NT2/D1 (cell line): ENCODE results near the gene MAPK6.

Experiments
- DNase-seq: peaks from one replicate; pipeline ENCODE4 v3.0.0-alpha.2; 2011; ENCODE audit warnings: low read depth, low spot score
- H3K27me3 ChIP-seq: 2 replicates; pipeline ENCODE4 v1.6.0; 2011; ENCODE audit warnings: mild to moderate bottlenecking; ENCODE audit not compliant: insufficient read length, insufficient read depth
- H3K36me3 ChIP-seq: 2 replicates; pipeline ENCODE4 v1.6.1; 2011; ENCODE audit warnings: mild to moderate bottlenecking, low read length, mixed read lengths; ENCODE audit not compliant: insufficient read depth, insufficient read length
- H3K4me1 ChIP-seq: 2 replicates; pipeline ENCODE4 v1.5.1; 2011; ENCODE audit not compliant: insufficient read depth, insufficient read length
- H3K4me3 ChIP-seq: 2 replicates; pipeline ENCODE4 v1.5.1; 2011; ENCODE audit warnings: low read depth; ENCODE audit not compliant: insufficient read length
- H3K9ac ChIP-seq: 2 replicates; pipeline ENCODE4 v1.6.0; 2011; ENCODE audit warnings: low read depth; ENCODE audit not compliant: insufficient read length
- H3K9me3 ChIP-seq: 2 replicates; pipeline ENCODE4 v1.5.1; 2011; ENCODE audit warnings: mild to moderate bottlenecking, low read length; ENCODE audit not compliant: insufficient read depth
- SUZ12 ChIP-seq: IDR thresholded peaks from 2 replicates; pipeline ENCODE4 v1.6.1; 2011; ENCODE audit not compliant: insufficient read length, insufficient read depth; ENCODE audit errors: extremely low read depth
- YY1 ChIP-seq: IDR thresholded peaks from 2 replicates; pipeline ENCODE4 v1.6.1; 2011; ENCODE audit not compliant: insufficient read length, insufficient read depth
- ZNF274 ChIP-seq: IDR thresholded peaks from 2 replicates; pipeline ENCODE4 v1.6.1; 2011; ENCODE audit warnings: mild to moderate bottlenecking, low read depth, low read length

Gene MAPK6

GRCh38 chr15:52071570-52071969 lies 52.6 kb downstream of the MAPK6 start:
- TF ChIP-seq SUZ12 (no peak), ZNF274 (no peak), YY1 (no peak)
- H3K36me3 ChIP-seq: no peaks in the 10 kb centered on the region
- DNase-seq: no peak
- no peaks in the 10 kb centered on the region for H3K9me3 ChIP-seq
- H3K4me3 ChIP-seq: no peak overlapping the region
- H3K9ac ChIP-seq: no peak overlapping the region
- H3K4me1 ChIP-seq: peaks cover 2% of the 10 kb centered on the region
- no peaks in the 10 kb centered on the region for H3K27me3 ChIP-seq

GRCh38 chr15:52076889-52077781 lies 58.1 kb downstream of the MAPK6 start:
- DNase-seq: no peak
- Histone ChIP-seq H3K27me3 (no peaks in the 10 kb centered on the region), H3K9me3 (no peaks in the 10 kb centered on the region), H3K36me3 (no peaks in the 10 kb centered on the region), H3K4me3 (no peak overlapping the region), H3K4me1 (no peaks in the 10 kb centered on the region), H3K9ac (no peak overlapping the region)
- TF ChIP-seq ZNF274 (no peak), SUZ12 (no peak), YY1 (no peak)

GRCh38 chr15:52078197-52078875 lies 59.3 kb downstream of the MAPK6 start:
- Histone ChIP-seq H3K27me3 (no peaks in the 10 kb centered on the region), H3K4me1 (no peaks in the 10 kb centered on the region), H3K36me3 (no peaks in the 10 kb centered on the region), H3K9me3 (no peaks in the 10 kb centered on the region), H3K9ac (no peak overlapping the region), H3K4me3 (no peak overlapping the region)
- no peak for DNase-seq
- TF ChIP-seq YY1 (no peak), SUZ12 (no peak), ZNF274 (no peak)

- Histone ChIP-seq H3K27me3 (no peaks in the 10 kb centered on the region), H3K9me3 (no peaks in the 10 kb centered on the region), H3K36me3 (no peaks in the 10 kb centered on the region), H3K4me3 (no peak overlapping the region), H3K4me1 (no peaks in the 10 kb centered on the region), H3K9ac (no peak overlapping the region)
- peak; percentile 57 for DNase-seq
- TF ChIP-seq SUZ12 (no peak), YY1 (no peak), ZNF274 (no peak)
These were observed 60.1 kb downstream of the MAPK6 start for GRCh38 chr15:52078876-52079700.

GRCh38 chr15:52080031-52080430 lies 61.0 kb downstream of the MAPK6 start:
- Histone ChIP-seq H3K4me3 (no peak overlapping the region), H3K4me1 (no peaks in the 10 kb centered on the region), H3K36me3 (no peaks in the 10 kb centered on the region), H3K9me3 (no peaks in the 10 kb centered on the region), H3K9ac (no peak overlapping the region), H3K27me3 (no peaks in the 10 kb centered on the region)
- no peak for DNase-seq
- TF ChIP-seq SUZ12 (no peak), YY1 (no peak), ZNF274 (no peak)

GRCh38 chr15:52080706-52081392 lies 61.8 kb downstream of the MAPK6 start:
- DNase-seq: no peak
- Histone ChIP-seq H3K4me1 (no peaks in the 10 kb centered on the region), H3K9me3 (no peaks in the 10 kb centered on the region), H3K9ac (no peak overlapping the region), H3K27me3 (no peaks in the 10 kb centered on the region), H3K36me3 (no peaks in the 10 kb centered on the region), H3K4me3 (no peak overlapping the region)
- no peak for TF ChIP-seq YY1
- no peak for TF ChIP-seq ZNF274
- TF ChIP-seq SUZ12: no peak
